K562 (cell line): ENCODE results near the gene GALNT17. TPM values are rescaled to one million over a fixed set of nuclear protein-coding genes. Genes with fewer than 3 reads are reported as not detected.
A peak's percentile ranks its signal among the peaks of the same experiment; 100 is the strongest.

ENCODE experiments used
- ATAC-seq: fragments of 200-7000 bp; cut with Tn5 transposase; 3 replicates; pipeline ENCODE4 v1.9.1; 2020; ENCODE audit warnings: moderate library complexity
- BruUV-seq: library from RNA; stranded (reverse); fragments of 400-500 nt; replicated peaks from 2 replicates; lab custom pipeline; 2021; lab: Mats Ljungman, UMichigan
- CTCF ChIA-PET: fragments of 300-600 bp; formaldehyde crosslinking; extraction: SDS; loops from one replicate; lab custom pipeline; 2021; ENCODE audit warnings: low intra/inter-chr PET ratio; lab: Yijun Ruan, JAX
- POLR2A ChIA-PET: fragments of 300-600, 350-650 bp; sonication (Branson Sonifier 250); formaldehyde crosslinking; extraction: SDS; loops from one replicate; lab custom pipeline; 2021; ENCODE audit warnings: antibody characterized with exemption, inconsistent platforms; lab: Yijun Ruan, JAX
- DNase-seq, 4 experiments: peaks; one replicate each; pipeline versions ENCODE4 v3.0.0 to v3.0.0-alpha.2; 2011 to 2018; ENCODE audit warnings: low spot score in 3 of 4, mixed read lengths in 3 of 4; ENCODE audit errors: extremely low read depth in 1 of 4
- FAIRE-seq: peaks from 2 replicates; lab custom pipeline; 2011; peaks lifted over from hg19 to GRCh38; lab: Jason Lieb, UNC
- H2AFZ ChIP-seq: 2 replicates; pipeline ENCODE4 v1.6.0; 2011; ENCODE audit warnings: low read depth, low read length, control low read depth, inconsistent platforms
- H3K27ac ChIP-seq: fragments of 200-600 bp; 3 replicates; pipeline ENCODE4 v1.8.0; 2011; ENCODE audit warnings: low read depth, mild to moderate bottlenecking, control low read depth, inconsistent platforms, low read length, moderate library complexity, mixed read lengths; ENCODE audit errors: extremely low read depth
- H3K27me3 ChIP-seq, 2 experiments: fragments of 300-600 bp in 1 of 2; 2 replicates in 1 of 2; 3 replicates in 1 of 2; pipeline versions ENCODE4 v1.6.0 to v1.8.0; 2011; ENCODE audit warnings: inconsistent platforms in 2 of 2, low read length in 2 of 2, mild to moderate bottlenecking in 1 of 2, mixed read lengths in 1 of 2, moderate library complexity in 1 of 2; ENCODE audit not compliant: control insufficient read depth in 2 of 2, insufficient read depth in 2 of 2
- H3K36me3 ChIP-seq: fragments of 300-600 bp; 3 replicates; pipeline ENCODE4 v1.8.0; 2011; ENCODE audit warnings: mild to moderate bottlenecking, low read length, inconsistent platforms; ENCODE audit not compliant: control insufficient read depth, insufficient read depth
- H3K4me1 ChIP-seq, 2 experiments: fragments of 200-600 bp in 1 of 2; replicated peaks in 1 of 2; 2 replicates in 1 of 2; 3 replicates in 1 of 2; pipeline versions ENCODE4 v1.5.1 to v1.8.0; 2011; ENCODE audit warnings: inconsistent platforms in 2 of 2, low read length in 2 of 2, mild to moderate bottlenecking in 1 of 2, mixed read lengths in 1 of 2, moderate library complexity in 1 of 2; ENCODE audit not compliant: control insufficient read depth in 2 of 2, insufficient read depth in 2 of 2
- H3K4me2 ChIP-seq: 2 replicates; pipeline ENCODE4 v1.6.1; 2011; ENCODE audit warnings: low read length, control low read depth, inconsistent platforms, mixed read lengths; ENCODE audit not compliant: insufficient read depth
- H3K4me3 ChIP-seq: fragments of 200-600 bp; sonication (generic), shearing (Covaris generic); 2 replicates; pipeline ENCODE4 v1.5.1; 2016; ENCODE audit warnings: control low read depth, inconsistent platforms
- H3K79me2 ChIP-seq: fragments of 200-600 bp; 3 replicates; pipeline ENCODE4 v1.8.0; 2011; ENCODE audit warnings: low read length, inconsistent platforms; ENCODE audit not compliant: control insufficient read depth, insufficient read depth
- H3K9ac ChIP-seq, 2 experiments: 2 replicates each; pipeline versions ENCODE4 v1.6.0 to v1.6.1; 2011; ENCODE audit warnings: low read depth in 2 of 2, low read length in 2 of 2, control low read depth in 1 of 2, inconsistent platforms in 1 of 2, mild to moderate bottlenecking in 1 of 2, mixed read lengths in 1 of 2; ENCODE audit not compliant: insufficient read depth in 1 of 2
- H3K9me1 ChIP-seq: one replicate; pipeline ENCODE4 v1.6.0; 2011; ENCODE audit warnings: inconsistent platforms, mild to moderate bottlenecking, low read length, moderate library complexity; ENCODE audit not compliant: control insufficient read depth, insufficient read depth
- H3K9me3 ChIP-seq: replicated peaks from 2 replicates; pipeline ENCODE4 v1.5.1; 2011; ENCODE audit warnings: low read depth, low read length, inconsistent platforms; ENCODE audit not compliant: control insufficient read depth, insufficient read depth
- H4K20me1 ChIP-seq: replicated peaks from 2 replicates; pipeline ENCODE4 v1.6.1; 2011; ENCODE audit warnings: low read length, inconsistent platforms, mixed read lengths; ENCODE audit not compliant: control insufficient read depth, insufficient read depth
- AFF4 ChIP-seq: sonication (generic); formaldehyde crosslinking; IDR thresholded peaks from 2 replicates; pipeline ENCODE4 v1.8.0; 2023; ENCODE audit warnings: mild to moderate bottlenecking, missing genetic modification reagents
- BCL6 ChIP-seq: fragments of 250-450 bp; sonication (Bioruptor Pico); IDR thresholded peaks from 2 replicates; pipeline ENCODE4 v1.4.0; 2020
- CEBPB ChIP-seq: fragments of 450-650 bp; IDR thresholded peaks from 2 replicates; pipeline ENCODE4 v1.6.1; 2016; ENCODE audit warnings: missing genetic modification characterization, missing compliant biosample characterization
- CEBPG ChIP-seq, 3 experiments: fragments of 200-800 bp in 1 of 3; sonication (Bioruptor generic) in 1 of 3; sonication (generic) in 1 of 3; formaldehyde crosslinking in 1 of 3; IDR thresholded peaks in 2 of 3; conservative IDR thresholded peaks in 1 of 3; 2 replicates each; pipeline versions ENCODE4 v1.6.1 to v1.8.0; 2016 to 2022; ENCODE audit warnings: missing compliant biosample characterization in 2 of 3, missing genetic modification characterization in 2 of 3, mild to moderate bottlenecking in 1 of 3, missing genetic modification reagents in 1 of 3
- E2F8 ChIP-seq: fragments of 450-650 bp; IDR thresholded peaks from 2 replicates; pipeline ENCODE4 v1.7.1; 2018; ENCODE audit warnings: mild to moderate bottlenecking, low read depth; ENCODE audit not compliant: partially characterized antibody
- GABPB1 ChIP-seq: sonication (generic); formaldehyde crosslinking; IDR thresholded peaks from 2 replicates; pipeline ENCODE4 v1.8.0; 2022; ENCODE audit warnings: mild to moderate bottlenecking, missing genetic modification reagents
- L3MBTL2 ChIP-seq: fragments of 450-650 bp; IDR thresholded peaks from 2 replicates; pipeline ENCODE4 v1.6.1; 2016; ENCODE audit warnings: mild to moderate bottlenecking, moderate library complexity
- PYGO2 ChIP-seq: fragments of 450-650 bp; IDR thresholded peaks from 2 replicates; pipeline ENCODE4 v1.6.1; 2016; ENCODE audit warnings: mild to moderate bottlenecking, missing genetic modification characterization, moderate library complexity, missing compliant biosample characterization
- ZNF274 ChIP-seq: IDR thresholded peaks from 2 replicates; pipeline ENCODE4 v1.6.1; 2011; ENCODE audit warnings: low read depth, mild to moderate bottlenecking, low read length, moderate library complexity, borderline replicate concordance
- WGBS: fragments of 100-300 bp; shearing (Covaris generic); methylation state at CpG from one replicate; pipeline ENCODE4 v1.1.6; 2016; ENCODE audit warnings: low coverage, mixed read lengths; ENCODE audit not compliant: insufficient coverage; ENCODE audit errors: missing lambda C conversion rate; 5-methylcytosine and 5-hydroxymethylcytosine counted together
- in situ Hi-C: fragments of 300-500 bp; cut with MboI; formaldehyde crosslinking; loops from 4 replicates; pipeline ENCODE4 v1.15.0; 2018; ENCODE audit warnings: inconsistent platforms, mixed read lengths
- intact Hi-C: fragments of 100-400 bp; cut with micrococcal nuclease; formaldehyde crosslinking; loops from 2 replicates; pipeline ENCODE4 v1.14.2; 2022
- polyA plus RNA-seq, 8 experiments: library from polyadenylated mRNA; depleted of rRNA in 4 of 8; stranded (reverse) in 5 of 8; unstranded in 3 of 8; fragments of >200 nt; fragmentation: Nextera tagmentation in 2 of 8; fragmentation: Illumina TruSeq in 1 of 8; extraction: Ambion mirVana in 2 of 8; extraction: Trizol in 1 of 8; gene quantifications; 2 replicates each; pipeline versions ENCODE4 v1.2.1 to v1.2.3, GENCODE V29; 2011 to 2014; ENCODE audit warnings: inconsistent platforms in 1 of 8, missing spikeins in 1 of 8
- total RNA-seq, 7 experiments: library from RNA; depleted of rRNA in 6 of 7; stranded (reverse); fragments of >200 nt in 6 of 7; fragmentation: Illumina TruSeq in 2 of 7; extraction: Trizol in 2 of 7; gene quantifications; 2 replicates each; pipeline versions ENCODE4 v1.2.1 to v1.2.3, GENCODE V29; 2011 to 2021; ENCODE audit warnings: low replicate concordance in 1 of 7

Gene GALNT17
- total and polyA plus RNA-seq, 9 of the 15 experiments (the other 6 are each of a cell fraction or from before 2014, with no cell fraction given): not detected

- no peak overlapping the region for H3K9ac ChIP-seq
- no peaks in the 10 kb centered on the region for H3K4me1 ChIP-seq
- ChIA-PET CTCF (no interaction called here), POLR2A (no interaction called here)
- peak; percentile 65 for TF ChIP-seq CEBPB (tag)
- TF ChIP-seq CEBPG (CRISPR knock-in tag; IDR thresholded peaks at IDR 0.05): no peak
- peak in 1 of 2 experiments; percentile 82; a peak in 2 of 4 replicates for TF ChIP-seq CEBPG (tag; conservative IDR thresholded peaks at IDR 0.05 in 1 of 2, IDR thresholded peaks at IDR 0.05 in 1 of 2)
- TF ChIP-seq ZNF274: no peak
- TF ChIP-seq PYGO2: no peak
- ATAC-seq: no peak
- DNase-seq: no peak
- no TSS peak for BruUV-seq
- H3K4me2 ChIP-seq: no peak overlapping the region
- H4K20me1 ChIP-seq: no peaks in the 10 kb centered on the region
- H3K27ac ChIP-seq: no peak overlapping the region
- H2AFZ ChIP-seq: no peak overlapping the region
- no peak overlapping the region for H3K4me3 ChIP-seq
- FAIRE-seq: no peak
- in situ Hi-C loops: no loop called here
- H3K79me2 ChIP-seq: no peaks in the 10 kb centered on the region
- no peaks in the 10 kb centered on the region for H3K9me3 ChIP-seq
- intact Hi-C loops: no loop called here
- no peaks in the 10 kb centered on the region for H3K36me3 ChIP-seq
- 2% methylated on average over 4 of the region's 5 CpGs for WGBS
- H3K27me3 ChIP-seq: peaks cover 0 to 5% of the 10 kb centered on the region in 2 experiments; a peak in 2 of 5 replicates
- no peaks in the 10 kb centered on the region for H3K9me1 ChIP-seq
Observed at GRCh38 chr7:71227126-71227525, 95.2 kb downstream of the GALNT17 start.

- no peaks in the 10 kb centered on the region for H3K9me3 ChIP-seq
- H2AFZ ChIP-seq: no peak overlapping the region
- ChIA-PET CTCF (no interaction called here), POLR2A (interaction anchor here (0.6 kb wide), 1 partner anchor 325 kb away, joined by 3 read pairs; no protein-coding TSS in a partner anchor)
- H3K9ac ChIP-seq: no peak overlapping the region
- no peaks in the 10 kb centered on the region for H3K36me3 ChIP-seq
- no peak overlapping the region for H3K4me2 ChIP-seq
- DNase-seq (peak in 1 of 4 experiments; percentile 8), ATAC-seq (peak; percentile 75), FAIRE-seq (no peak)
- no TSS peak for BruUV-seq
- in situ Hi-C loops (no loop called here), intact Hi-C loops (no loop called here)
- H3K27me3 ChIP-seq: peaks cover 0 to 5% of the 10 kb centered on the region in 2 experiments; a peak in 2 of 5 replicates
- no peaks in the 10 kb centered on the region for H4K20me1 ChIP-seq
- no peaks in the 10 kb centered on the region for H3K4me1 ChIP-seq
- no peak overlapping the region for H3K4me3 ChIP-seq
- WGBS: 2% methylated on average over 10 of the region's 10 CpGs
- H3K9me1 ChIP-seq: no peaks in the 10 kb centered on the region
- H3K27ac ChIP-seq: no peak overlapping the region
- no peaks in the 10 kb centered on the region for H3K79me2 ChIP-seq
- TF ChIP-seq AFF4 (CRISPR knock-in tag): no peak
- TF ChIP-seq GABPB1 (CRISPR knock-in tag): no peak
- TF ChIP-seq E2F8: no peak
- TF ChIP-seq L3MBTL2: peak; percentile 64; the same call in 1 of the 2 replicates
- TF ChIP-seq BCL6 (CRISPR knock-in tag): no peak
Observed at GRCh38 chr7:71229148-71229547, 97.2 kb downstream of the GALNT17 start.
